HL-60 (cell line): ENCODE measurements around the gene IMPACT.

Experiments used
- DNase-seq, 2 experiments: peaks; one replicate each; pipeline ENCODE4 v3.0.0-alpha.2; 2010 to 2020; ENCODE audit warnings: low read depth in 1 of 2, low spot score in 1 of 2
- H3K27ac ChIP-seq: fragments of 250-450 bp; sonication (Bioruptor Pico); replicated peaks from 2 replicates; pipeline ENCODE4 v1.5.1; 2020; ENCODE audit warnings: mild to moderate bottlenecking, moderate library complexity
- H3K27me3 ChIP-seq: fragments of 250-450 bp; sonication (Bioruptor Pico); 2 replicates; pipeline ENCODE4 v1.5.1; 2021; ENCODE audit warnings: mild to moderate bottlenecking, moderate library complexity; ENCODE audit not compliant: insufficient read depth, poor library complexity, severe bottlenecking
- H3K4me3 ChIP-seq: replicated peaks from 2 replicates; pipeline ENCODE4 v1.5.1; 2011; ENCODE audit warnings: mild to moderate bottlenecking, control low read depth, low read length; ENCODE audit not compliant: insufficient read depth
- GABPA ChIP-seq: IDR thresholded peaks from 2 replicates; pipeline ENCODE4 v1.6.1; 2012; ENCODE audit warnings: low read depth
- POLR2AphosphoS5 ChIP-seq: IDR thresholded peaks from 2 replicates; pipeline ENCODE4 v1.6.1; 2012; ENCODE audit warnings: low read depth
- SPI1 ChIP-seq: IDR thresholded peaks from 2 replicates; pipeline ENCODE4 v1.6.1; 2012; ENCODE audit warnings: low read depth, mild to moderate bottlenecking, borderline replicate concordance
- TF ChIP-seq, protein P1 (sequence below): IDR thresholded peaks from one replicate; pipeline ENCODE4 v1.5.1; 2011; ENCODE audit warnings: low read length, control low read depth, inconsistent platforms; ENCODE audit not compliant: insufficient read depth
- TF ChIP-seq, protein P2 (sequence below): IDR thresholded peaks from 2 replicates; pipeline ENCODE4 v1.6.1; 2012; ENCODE audit warnings: low read depth; ENCODE audit not compliant: insufficient replicate concordance

The IMPACT gene

DNA sequence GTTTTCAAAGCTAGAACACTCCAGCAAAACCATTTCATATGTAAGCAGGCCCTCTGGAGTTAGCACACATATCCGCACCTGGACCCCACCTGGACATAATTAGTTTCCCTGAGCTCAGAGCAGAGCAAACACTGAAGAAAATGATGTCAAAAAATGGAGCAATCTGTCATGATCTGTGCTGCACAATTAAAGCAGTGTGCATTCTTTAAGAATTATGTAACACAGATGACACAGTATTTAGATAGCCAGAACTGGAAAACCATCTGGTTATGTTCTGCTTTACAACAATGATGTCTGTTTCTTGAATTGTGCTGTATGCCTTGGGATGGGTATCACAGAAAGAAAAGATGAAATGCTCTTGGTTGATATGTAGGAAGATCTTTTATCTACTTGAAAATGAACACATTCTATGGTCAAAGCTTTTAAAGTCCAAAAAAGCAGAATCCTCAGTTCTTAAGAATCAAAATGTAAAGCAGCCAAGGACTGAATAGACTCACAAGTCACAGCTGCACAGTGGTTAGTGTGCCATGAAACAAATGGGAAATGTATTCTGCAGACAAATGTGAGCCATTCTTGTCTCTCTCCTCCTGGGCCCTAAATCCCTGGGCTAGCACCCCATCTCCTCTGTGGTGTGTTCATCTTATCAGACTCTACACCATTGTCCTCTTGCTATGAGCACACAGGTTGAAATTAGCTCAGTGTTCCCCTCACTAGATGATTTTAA, 70.7 kb downstream of the IMPACT start:
- Histone ChIP-seq H3K4me3 (no peak overlapping the region), H3K27me3 (no peaks in the 10 kb centered on the region), H3K27ac (no peak overlapping the region)
- TF ChIP-seq, protein P1, sequence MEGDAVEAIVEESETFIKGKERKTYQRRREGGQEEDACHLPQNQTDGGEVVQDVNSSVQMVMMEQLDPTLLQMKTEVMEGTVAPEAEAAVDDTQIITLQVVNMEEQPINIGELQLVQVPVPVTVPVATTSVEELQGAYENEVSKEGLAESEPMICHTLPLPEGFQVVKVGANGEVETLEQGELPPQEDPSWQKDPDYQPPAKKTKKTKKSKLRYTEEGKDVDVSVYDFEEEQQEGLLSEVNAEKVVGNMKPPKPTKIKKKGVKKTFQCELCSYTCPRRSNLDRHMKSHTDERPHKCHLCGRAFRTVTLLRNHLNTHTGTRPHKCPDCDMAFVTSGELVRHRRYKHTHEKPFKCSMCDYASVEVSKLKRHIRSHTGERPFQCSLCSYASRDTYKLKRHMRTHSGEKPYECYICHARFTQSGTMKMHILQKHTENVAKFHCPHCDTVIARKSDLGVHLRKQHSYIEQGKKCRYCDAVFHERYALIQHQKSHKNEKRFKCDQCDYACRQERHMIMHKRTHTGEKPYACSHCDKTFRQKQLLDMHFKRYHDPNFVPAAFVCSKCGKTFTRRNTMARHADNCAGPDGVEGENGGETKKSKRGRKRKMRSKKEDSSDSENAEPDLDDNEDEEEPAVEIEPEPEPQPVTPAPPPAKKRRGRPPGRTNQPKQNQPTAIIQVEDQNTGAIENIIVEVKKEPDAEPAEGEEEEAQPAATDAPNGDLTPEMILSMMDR = no peak
- TF ChIP-seq, protein P2, sequence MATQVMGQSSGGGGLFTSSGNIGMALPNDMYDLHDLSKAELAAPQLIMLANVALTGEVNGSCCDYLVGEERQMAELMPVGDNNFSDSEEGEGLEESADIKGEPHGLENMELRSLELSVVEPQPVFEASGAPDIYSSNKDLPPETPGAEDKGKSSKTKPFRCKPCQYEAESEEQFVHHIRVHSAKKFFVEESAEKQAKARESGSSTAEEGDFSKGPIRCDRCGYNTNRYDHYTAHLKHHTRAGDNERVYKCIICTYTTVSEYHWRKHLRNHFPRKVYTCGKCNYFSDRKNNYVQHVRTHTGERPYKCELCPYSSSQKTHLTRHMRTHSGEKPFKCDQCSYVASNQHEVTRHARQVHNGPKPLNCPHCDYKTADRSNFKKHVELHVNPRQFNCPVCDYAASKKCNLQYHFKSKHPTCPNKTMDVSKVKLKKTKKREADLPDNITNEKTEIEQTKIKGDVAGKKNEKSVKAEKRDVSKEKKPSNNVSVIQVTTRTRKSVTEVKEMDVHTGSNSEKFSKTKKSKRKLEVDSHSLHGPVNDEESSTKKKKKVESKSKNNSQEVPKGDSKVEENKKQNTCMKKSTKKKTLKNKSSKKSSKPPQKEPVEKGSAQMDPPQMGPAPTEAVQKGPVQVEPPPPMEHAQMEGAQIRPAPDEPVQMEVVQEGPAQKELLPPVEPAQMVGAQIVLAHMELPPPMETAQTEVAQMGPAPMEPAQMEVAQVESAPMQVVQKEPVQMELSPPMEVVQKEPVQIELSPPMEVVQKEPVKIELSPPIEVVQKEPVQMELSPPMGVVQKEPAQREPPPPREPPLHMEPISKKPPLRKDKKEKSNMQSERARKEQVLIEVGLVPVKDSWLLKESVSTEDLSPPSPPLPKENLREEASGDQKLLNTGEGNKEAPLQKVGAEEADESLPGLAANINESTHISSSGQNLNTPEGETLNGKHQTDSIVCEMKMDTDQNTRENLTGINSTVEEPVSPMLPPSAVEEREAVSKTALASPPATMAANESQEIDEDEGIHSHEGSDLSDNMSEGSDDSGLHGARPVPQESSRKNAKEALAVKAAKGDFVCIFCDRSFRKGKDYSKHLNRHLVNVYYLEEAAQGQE = no peak
- TF ChIP-seq SPI1 (no peak), POLR2AphosphoS5 (no peak), GABPA (no peak)
- DNase-seq = no peak

DNA sequence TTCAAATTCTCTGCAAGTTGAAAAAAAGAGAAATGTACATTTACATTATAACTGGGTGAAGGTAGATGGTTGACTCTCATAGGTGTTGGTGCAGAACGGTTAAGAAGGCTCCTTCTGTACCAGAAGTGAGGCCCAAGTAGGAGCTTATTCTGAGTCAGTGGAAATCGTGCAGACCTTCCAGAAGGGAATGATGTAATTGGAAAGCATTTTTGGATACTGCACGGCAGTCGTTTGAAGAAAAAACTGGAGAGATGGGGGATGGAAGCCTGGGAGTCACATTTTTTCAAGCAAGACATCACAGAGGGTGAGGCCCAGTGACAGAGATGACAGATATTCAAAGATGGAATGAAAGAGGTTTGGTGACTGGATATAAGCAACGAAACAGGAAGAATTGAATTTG, 73.3 kb downstream of the IMPACT start:
- no peak for DNase-seq
- no peak overlapping the region for H3K4me3 ChIP-seq
- TF ChIP-seq, protein P1 = no peak
- TF ChIP-seq POLR2AphosphoS5 (no peak), GABPA (no peak), SPI1 (no peak)
- TF ChIP-seq, protein P2 = no peak
- H3K27me3 ChIP-seq = no peaks in the 10 kb centered on the region
- no peak overlapping the region for H3K27ac ChIP-seq

DNA sequence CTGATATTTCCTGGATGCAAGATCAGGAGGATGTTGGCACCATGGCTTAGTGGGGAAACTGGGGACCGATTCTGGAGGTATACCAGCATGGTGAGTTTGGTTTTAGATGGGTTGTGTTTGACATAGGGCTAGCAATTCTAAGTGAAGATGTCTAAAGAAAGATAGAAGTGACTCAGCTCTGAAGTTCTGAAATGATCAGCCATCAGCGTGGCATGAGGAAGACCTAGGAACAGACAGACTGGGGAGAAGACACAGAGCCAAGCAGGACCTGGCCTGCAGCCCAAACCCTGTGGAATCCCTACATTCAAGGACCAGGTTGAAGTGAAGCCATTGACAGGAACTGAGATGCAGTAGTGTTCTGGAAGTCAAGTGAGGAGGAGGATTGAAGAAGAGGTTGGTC, 73.7 kb downstream of the IMPACT start:
- DNase-seq = no peak
- TF ChIP-seq, protein P1 = no peak
- TF ChIP-seq SPI1 = no peak
- TF ChIP-seq POLR2AphosphoS5 = no peak
- TF ChIP-seq GABPA = no peak
- TF ChIP-seq, protein P2 = no peak
- no peak overlapping the region for H3K27ac ChIP-seq
- H3K4me3 ChIP-seq = no peak overlapping the region
- H3K27me3 ChIP-seq = no peaks in the 10 kb centered on the region
